ENCODE measurements around the gene DHRS11.
"Not testable (repeated sequence)": the region's sequence is repeated elsewhere in the genome, so short reads cannot be mapped to it uniquely, and the experiment has no call there.

Gene DHRS11

GRCh38 chr17:36594626-36595401 lies 3.1 kb downstream of the DHRS11 start:
- no peak for DNase-seq

- no peak for DNase-seq
These were observed 5.5 kb downstream of the DHRS11 start for GRCh38 chr17:36597226-36597625.

- no peak for DNase-seq
These were observed 6.4 kb downstream of the DHRS11 start for GRCh38 chr17:36597866-36598777.

- no peak for DNase-seq
These were observed 7.3 kb downstream of the DHRS11 start for GRCh38 chr17:36598951-36599401.

- DNase-seq = no peak
These were observed 8.0 kb downstream of the DHRS11 start for GRCh38 chr17:36599546-36600250.

GRCh38 chr17:36600465-36600864 lies 8.8 kb downstream of the DHRS11 start:
- DNase-seq = no peak

- no peak for DNase-seq
These were observed 9.2 kb downstream of the DHRS11 start for GRCh38 chr17:36600936-36601302.

- peak; percentile 90 for DNase-seq
These were observed 9.8 kb downstream of the DHRS11 start, which contains the start of gene MRM1 for GRCh38 chr17:36601303-36602029. Gene MRM1, plus strand, starts transcription at chr17:36601583. Its CDS starts 228 bp downstream, at chr17:36601811.

GRCh38 chr17:36602030-36602748 lies 10.5 kb downstream of the DHRS11 start:
- no peak for DNase-seq

- DNase-seq = peak; percentile 59
These were observed 11.3 kb downstream of the DHRS11 start for GRCh38 chr17:36602924-36603384.

- DNase-seq = not testable (repeated sequence)
These were observed 13.3 kb downstream of the DHRS11 start for GRCh38 chr17:36605028-36605427.

- DNase-seq = no peak
These were observed 16.6 kb downstream of the DHRS11 start for GRCh38 chr17:36608280-36608679.

- DNase-seq = no peak
These were observed 17.3 kb downstream of the DHRS11 start for GRCh38 chr17:36608794-36609497.

- no peak for DNase-seq
These were observed 17.8 kb downstream of the DHRS11 start for GRCh38 chr17:36609498-36609862.

GRCh38 chr17:36610474-36610873 lies 18.8 kb downstream of the DHRS11 start:
- DNase-seq = no peak

- no peak for DNase-seq
These were observed 19.8 kb downstream of the DHRS11 start for GRCh38 chr17:36611345-36612072.

GRCh38 chr17:36612323-36612722 lies 20.6 kb downstream of the DHRS11 start:
- no peak for DNase-seq

GRCh38 chr17:36613155-36613554 lies 21.5 kb downstream of the DHRS11 start:
- DNase-seq = no peak

GRCh38 chr17:36614081-36614480 lies 22.4 kb downstream of the DHRS11 start:
- no peak for DNase-seq

GRCh38 chr17:36614933-36615332 lies 23.3 kb downstream of the DHRS11 start:
- no peak for DNase-seq
